GM20000 (cell line): Measurements from ENCODE around the gene KIAA0753.

ENCODE experiments used
- DNase-seq: peaks from one replicate; pipeline ENCODE4 v3.0.0; 2012; ENCODE audit warnings: low spot score
- CTCF ChIP-seq: IDR thresholded peaks from 2 replicates; pipeline ENCODE4 v1.5.1; 2012; ENCODE audit warnings: mild to moderate bottlenecking, control low read depth; ENCODE audit errors: extremely low read depth, missing control alignments

KIAA0753 gene

GRCh38 chr17:6676802-6677157, 36.3 kb upstream of the KIAA0753 start:
- TF ChIP-seq CTCF = no peak
- no peak for DNase-seq

GRCh38 chr17:6675201-6675825, 34.8 kb upstream of the KIAA0753 start:
- DNase-seq = no peak
- no peak for TF ChIP-seq CTCF

GRCh38 chr17:6674586-6674985, 34.1 kb upstream of the KIAA0753 start:
- DNase-seq = no peak
- TF ChIP-seq CTCF = no peak

GRCh38 chr17:6671431-6671830, 30.9 kb upstream of the KIAA0753 start:
- TF ChIP-seq CTCF = no peak
- DNase-seq = no peak

GRCh38 chr17:6670999-6671398, 30.5 kb upstream of the KIAA0753 start:
- no peak for TF ChIP-seq CTCF
- no peak for DNase-seq

- TF ChIP-seq CTCF = no peak
- no peak for DNase-seq
These were observed 30.1 kb upstream of the KIAA0753 start for GRCh38 chr17:6670571-6670970.

GRCh38 chr17:6669479-6670212, 29.1 kb upstream of the KIAA0753 start:
- TF ChIP-seq CTCF = no peak
- no peak for DNase-seq
